ENCODE results near the gene PPP1R11. TPM values are rescaled to one million over a fixed set of nuclear protein-coding genes. Genes with fewer than 3 reads are reported as not detected.

The PPP1R11 gene
- total RNA-seq, 1 donor from 2014 or later: 39.3 TPM

GRCh38 chr6:30060606-30061091 lies 6.3 kb upstream of the PPP1R11 start:
- Mint-ChIP-seq H3K27ac (ENCODE audit: unreplicated experiment) (peak overlapping the region; percentile 96), H3K4me3 (ENCODE audit: unreplicated experiment) (peak overlapping the region; percentile 98), H3K4me1 (ENCODE audit: unreplicated experiment) (peaks cover 25% of the 10 kb centered on the region), H3K9me3 (ENCODE audit: unreplicated experiment) (no peaks in the 10 kb centered on the region), H3K27me3 (ENCODE audit: unreplicated experiment) (peaks cover 4% of the 10 kb centered on the region), H3K36me3 (ENCODE audit: low read depth, unreplicated experiment) (no peaks in the 10 kb centered on the region)
- no peak for TF ChIP-seq CTCF (IDR thresholded peaks at IDR 0.05; ENCODE audit: unreplicated experiment)
- DNase-seq (ENCODE audit: low spot score): peak; percentile 32

GRCh38 chr6:30061092-30061857 lies 5.7 kb upstream of the PPP1R11 start, which contains the start of gene POLR1H:
Gene POLR1H, plus strand, starts transcription at chr6:30061265. Its CDS starts 260 bp downstream, at chr6:30061525.
- Mint-ChIP-seq H3K36me3 (ENCODE audit: low read depth, unreplicated experiment) (no peaks in the 10 kb centered on the region), H3K27ac (ENCODE audit: unreplicated experiment) (peak within 1 kb of the TSS; percentile 96), H3K27me3 (ENCODE audit: unreplicated experiment) (peaks cover 4% of the 10 kb centered on the region), H3K4me1 (ENCODE audit: unreplicated experiment) (peaks cover 31% of the 10 kb centered on the region), H3K4me3 (ENCODE audit: unreplicated experiment) (peak within 1 kb of the TSS; percentile 98), H3K9me3 (ENCODE audit: unreplicated experiment) (no peaks in the 10 kb centered on the region)
- DNase-seq (ENCODE audit: low spot score): peak; percentile 85
- TF ChIP-seq CTCF (IDR thresholded peaks at IDR 0.05; ENCODE audit: unreplicated experiment): no peak

GRCh38 chr6:30061858-30062458 lies 5.0 kb upstream of the PPP1R11 start:
- peaks cover 38% of the 10 kb centered on the region for H3K4me1 Mint-ChIP-seq (ENCODE audit: unreplicated experiment)
- no peak for TF ChIP-seq CTCF (IDR thresholded peaks at IDR 0.05; ENCODE audit: unreplicated experiment)
- no peaks in the 10 kb centered on the region for H3K9me3 Mint-ChIP-seq (ENCODE audit: unreplicated experiment)
- peaks cover 4% of the 10 kb centered on the region for H3K27me3 Mint-ChIP-seq (ENCODE audit: unreplicated experiment)
- peak overlapping the region; percentile 98 for H3K4me3 Mint-ChIP-seq (ENCODE audit: unreplicated experiment)
- no peaks in the 10 kb centered on the region for H3K36me3 Mint-ChIP-seq (ENCODE audit: low read depth, unreplicated experiment)
- no peak for DNase-seq (ENCODE audit: low spot score)
- H3K27ac Mint-ChIP-seq (ENCODE audit: unreplicated experiment): peak overlapping the region; percentile 96

- no peak for TF ChIP-seq CTCF (IDR thresholded peaks at IDR 0.05; ENCODE audit: unreplicated experiment)
- Mint-ChIP-seq H3K9me3 (ENCODE audit: unreplicated experiment) (no peaks in the 10 kb centered on the region), H3K36me3 (ENCODE audit: low read depth, unreplicated experiment) (no peaks in the 10 kb centered on the region), H3K27me3 (ENCODE audit: unreplicated experiment) (peaks cover 6% of the 10 kb centered on the region), H3K4me1 (ENCODE audit: unreplicated experiment) (peaks cover 43% of the 10 kb centered on the region), H3K27ac (ENCODE audit: unreplicated experiment) (peak overlapping the region; percentile 96), H3K4me3 (ENCODE audit: unreplicated experiment) (peak overlapping the region; percentile 98)
- no peak for DNase-seq (ENCODE audit: low spot score)
Measured at GRCh38 chr6:30062471-30063178, 4.4 kb upstream of the PPP1R11 start.
